ENCODE measurements around the gene PRDM16. TPM values are rescaled to one million over a fixed set of nuclear protein-coding genes. Genes with fewer than 3 reads are reported as not detected.

Gene PRDM16
- total RNA-seq, 1 experiment from 2014 or later = 0.17 TPM

DNA sequence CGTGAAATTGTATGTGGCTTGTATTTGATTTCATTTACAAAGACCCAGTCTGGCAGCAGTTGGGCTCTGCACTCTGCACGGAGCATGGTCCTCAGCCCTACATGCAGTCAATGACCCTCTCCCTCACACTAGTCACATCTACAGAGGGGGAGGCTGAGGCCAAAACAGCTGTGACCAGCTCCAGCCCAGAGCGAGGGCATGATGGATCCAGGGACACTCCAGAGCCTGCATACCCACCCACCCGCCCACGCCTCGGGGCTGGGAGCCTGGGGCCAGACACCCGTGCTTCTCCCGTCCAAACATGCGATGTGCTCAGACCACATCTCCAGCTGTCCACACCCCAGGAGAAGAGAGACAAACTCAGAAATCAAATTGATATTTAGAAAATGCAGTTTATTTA is 14.0 kb upstream of the PRDM16 start:
- Histone ChIP-seq H3K23ac (ENCODE audit: insufficient read length, low read depth, low read length) (no peak overlapping the region), H3K79me2 (ENCODE audit: insufficient read depth, low read length) (no peaks in the 10 kb centered on the region), H3K56ac (ENCODE audit: insufficient read length, low read depth, low read length) (no peak overlapping the region), H3K14ac (ENCODE audit: insufficient read depth, low read length) (no peak overlapping the region), H2AFZ (ENCODE audit: low read length) (no peak overlapping the region), H2BK15ac (ENCODE audit: low read depth, low read length) (no peak overlapping the region), H3K4me2 (ENCODE audit: insufficient read depth, insufficient read length, low read length) (no peak overlapping the region), H4K8ac (replicated peaks; ENCODE audit: insufficient read length, low read depth, low read length) (no peak overlapping the region), H3K4me1 (ENCODE audit: insufficient read depth, low read length) (no peaks in the 10 kb centered on the region), H2BK12ac (ENCODE audit: insufficient read length, low read depth, low read length) (no peak overlapping the region), H2BK5ac (ENCODE audit: insufficient read length, low read length) (no peak overlapping the region), H4K5ac (ENCODE audit: insufficient read length, low read depth, low read length) (no peak overlapping the region), H2AK5ac (ENCODE audit: insufficient read length, low read length) (no peak overlapping the region), H3K9ac (ENCODE audit: extremely low read depth, insufficient read length, low read length) (no peak overlapping the region), H2BK120ac (ENCODE audit: low read depth, low read length, poor library complexity, severe bottlenecking) (no peak overlapping the region), H3K79me1 (ENCODE audit: insufficient read depth, low read depth, low read length, poor library complexity, severe bottlenecking) (no peaks in the 10 kb centered on the region), H4K20me1 (ENCODE audit: control insufficient read depth, insufficient read depth, insufficient read length) (no peaks in the 10 kb centered on the region), H2BK20ac (ENCODE audit: low read depth, low read length, poor library complexity, severe bottlenecking) (no peak overlapping the region), H3K18ac (ENCODE audit: insufficient read length, low read depth, low read length) (no peak overlapping the region), H3K23me2 (ENCODE audit: insufficient read length, low read depth, low read length, poor library complexity, severe bottlenecking) (no peaks in the 10 kb centered on the region), H3K27me3 (ENCODE audit: insufficient read depth, low read length) (no peaks in the 10 kb centered on the region; the same call in 1 of the 2 replicates), H3K9me3 (ENCODE audit: control insufficient read depth, low read depth, low read length) (peaks cover 8% of the 10 kb centered on the region), H3K4ac (ENCODE audit: low read depth, low read length) (no peak overlapping the region), H4K91ac (ENCODE audit: insufficient read length, low read depth, low read length) (no peak overlapping the region), H3K27ac (ENCODE audit: insufficient read length, low read depth, low read length) (no peak overlapping the region), H3T11ph (ENCODE audit: low read length) (no peak overlapping the region)
- peaks cover 42% of the 10 kb centered on the region for H3K27me3 Mint-ChIP-seq (ENCODE audit: low read depth)
- WGBS (ENCODE audit: extremely low coverage, insufficient read length, low lambda C conversion rate) = no CpG with 5 or more reads among the region's 9 CpGs
- peak; percentile 4 for DNase-seq
- H3K36me3 Mint-ChIP-seq (ENCODE audit: insufficient read depth in 1 of 3, low read depth in 3 of 3) = peaks cover 0 to 5% (median 0%) of the 10 kb centered on the region in 3 experiments; a peak in 3 of 7 replicates
- TF ChIP-seq, protein P1, sequence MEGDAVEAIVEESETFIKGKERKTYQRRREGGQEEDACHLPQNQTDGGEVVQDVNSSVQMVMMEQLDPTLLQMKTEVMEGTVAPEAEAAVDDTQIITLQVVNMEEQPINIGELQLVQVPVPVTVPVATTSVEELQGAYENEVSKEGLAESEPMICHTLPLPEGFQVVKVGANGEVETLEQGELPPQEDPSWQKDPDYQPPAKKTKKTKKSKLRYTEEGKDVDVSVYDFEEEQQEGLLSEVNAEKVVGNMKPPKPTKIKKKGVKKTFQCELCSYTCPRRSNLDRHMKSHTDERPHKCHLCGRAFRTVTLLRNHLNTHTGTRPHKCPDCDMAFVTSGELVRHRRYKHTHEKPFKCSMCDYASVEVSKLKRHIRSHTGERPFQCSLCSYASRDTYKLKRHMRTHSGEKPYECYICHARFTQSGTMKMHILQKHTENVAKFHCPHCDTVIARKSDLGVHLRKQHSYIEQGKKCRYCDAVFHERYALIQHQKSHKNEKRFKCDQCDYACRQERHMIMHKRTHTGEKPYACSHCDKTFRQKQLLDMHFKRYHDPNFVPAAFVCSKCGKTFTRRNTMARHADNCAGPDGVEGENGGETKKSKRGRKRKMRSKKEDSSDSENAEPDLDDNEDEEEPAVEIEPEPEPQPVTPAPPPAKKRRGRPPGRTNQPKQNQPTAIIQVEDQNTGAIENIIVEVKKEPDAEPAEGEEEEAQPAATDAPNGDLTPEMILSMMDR (conservative IDR thresholded peaks at IDR 0.05) = no peak
- no peaks in the 10 kb centered on the region for H3K4me1 Mint-ChIP-seq
- H3K9me3 Mint-ChIP-seq = peaks cover 4 to 28% of the 10 kb centered on the region in 2 experiments
- H3K4me3 Mint-ChIP-seq = no peak overlapping the region; a peak in 1 of 5 replicates
- H3K27ac Mint-ChIP-seq = no peak overlapping the region

Measured in H9 (cell line).